NCI-H146 (cell line): ENCODE results near the gene TMEM121B.
A peak's percentile ranks its signal among the peaks of the same experiment; 100 is the strongest.

Source experiments
- DNase-seq: peaks from one replicate; lab custom pipeline; 2025; lab: John Stamatoyannopoulos, UW

TMEM121B gene

DNA sequence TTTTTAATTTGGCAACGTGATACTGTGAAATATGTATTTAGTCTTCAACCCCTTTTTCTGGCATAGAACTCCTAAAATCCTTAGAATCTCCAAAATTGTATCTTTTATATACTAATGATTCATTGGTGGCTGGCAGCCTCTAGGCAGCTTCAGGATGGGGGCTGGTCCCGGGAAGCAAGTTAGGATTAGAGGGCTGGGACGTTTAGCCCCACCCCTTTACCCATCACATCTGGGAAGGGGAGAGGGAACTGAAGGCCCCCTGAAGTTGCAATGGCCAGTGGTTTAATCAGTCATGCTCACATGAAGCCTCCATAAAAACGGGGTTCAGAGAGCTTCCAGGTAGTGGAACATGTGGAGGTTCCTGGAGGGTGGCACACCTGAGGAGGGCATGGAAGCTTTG lies 29.3 kb downstream of the TMEM121B start:
- DNase-seq: no peak

DNA sequence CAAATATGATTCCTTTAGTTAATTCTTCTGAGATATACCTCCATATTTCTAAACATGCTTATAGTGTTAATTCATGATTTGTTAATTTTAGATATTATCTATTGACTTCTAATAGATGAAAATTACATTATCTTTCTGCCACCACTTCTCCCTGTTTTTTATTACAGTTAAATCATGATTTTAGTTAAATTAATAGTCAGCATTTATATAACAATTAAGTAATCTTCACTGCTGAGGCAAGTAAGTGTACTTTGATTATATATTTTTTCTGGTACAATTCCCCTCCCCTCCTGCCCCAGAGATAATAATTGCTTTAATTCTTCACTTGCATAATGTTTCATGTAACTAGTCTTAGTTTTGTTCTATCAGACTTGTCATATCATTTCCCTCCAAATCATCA lies 30.6 kb downstream of the TMEM121B start:
- no peak for DNase-seq

GRCh38 chr22:17087498-17088131 lies 33.5 kb downstream of the TMEM121B start:
- DNase-seq: no peak

GRCh38 chr22:17086788-17087497 lies 34.2 kb downstream of the TMEM121B start:
- no peak for DNase-seq

DNA sequence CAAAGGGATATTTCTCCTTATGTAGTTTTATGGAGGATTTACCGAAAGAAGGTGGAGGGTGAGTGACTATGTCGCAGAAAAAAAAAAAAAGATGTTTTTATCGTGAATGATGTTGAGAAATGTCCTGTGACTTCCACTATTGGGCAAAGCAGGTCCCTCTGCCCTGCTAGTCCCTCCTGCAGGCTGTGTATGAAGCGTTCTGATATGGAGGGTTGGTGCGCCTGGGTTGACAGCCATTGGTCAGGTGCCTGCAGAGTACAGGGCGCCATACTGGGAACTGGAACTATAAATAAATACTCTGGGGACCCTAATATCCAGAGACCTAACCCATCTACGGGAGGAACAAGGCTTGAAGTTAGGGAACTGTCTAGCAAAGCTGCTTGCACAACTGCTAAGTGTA lies 34.9 kb downstream of the TMEM121B start:
- DNase-seq: no peak

- DNase-seq: peak; percentile 19
These were observed 35.6 kb downstream of the TMEM121B start for GRCh38 chr22:17085277-17086181.

- DNase-seq: peak; percentile 88
These were observed 36.4 kb downstream of the TMEM121B start, which contains the start of gene IL17RA for GRCh38 chr22:17084554-17085276. Gene IL17RA (plus strand): TSS chr22:17085000. CDS start chr22:17085092, 92 bp downstream.

DNA sequence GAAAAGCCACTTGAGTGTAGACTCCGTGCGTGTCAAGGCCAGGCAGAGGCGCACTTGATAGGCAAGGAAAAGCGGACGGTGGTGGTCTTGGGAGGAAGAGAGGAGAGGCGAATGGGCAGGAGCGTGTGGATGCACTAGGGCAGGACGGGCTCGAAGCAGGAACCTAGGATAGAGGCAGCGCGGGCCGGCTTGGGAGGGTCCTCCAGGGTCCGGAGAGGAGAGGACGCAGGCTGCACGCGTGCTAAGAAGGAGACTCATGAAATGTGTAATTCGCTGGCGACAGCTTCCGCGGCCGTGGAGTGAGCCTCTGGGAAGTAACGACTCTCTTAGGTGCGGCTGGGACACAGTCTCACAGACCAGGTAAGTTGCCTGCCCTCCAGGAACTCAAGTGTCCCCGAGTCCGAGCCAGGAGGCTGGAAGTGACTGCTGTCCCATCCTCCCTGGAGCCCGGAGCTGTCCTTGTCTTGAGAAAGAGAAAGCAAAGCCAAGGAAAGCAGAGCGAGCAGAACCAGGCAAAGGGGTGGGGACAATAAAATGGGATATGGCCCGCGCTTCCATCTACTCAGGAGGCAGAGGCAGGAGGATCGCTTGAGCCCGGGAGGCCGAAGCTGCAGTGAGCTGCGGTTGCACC lies 37.2 kb downstream of the TMEM121B start:
- DNase-seq: no peak

- no peak for DNase-seq
These were observed 37.9 kb downstream of the TMEM121B start for GRCh38 chr22:17083255-17083654.

GRCh38 chr22:17079572-17079971 lies 41.6 kb downstream of the TMEM121B start:
- no peak for DNase-seq

DNA sequence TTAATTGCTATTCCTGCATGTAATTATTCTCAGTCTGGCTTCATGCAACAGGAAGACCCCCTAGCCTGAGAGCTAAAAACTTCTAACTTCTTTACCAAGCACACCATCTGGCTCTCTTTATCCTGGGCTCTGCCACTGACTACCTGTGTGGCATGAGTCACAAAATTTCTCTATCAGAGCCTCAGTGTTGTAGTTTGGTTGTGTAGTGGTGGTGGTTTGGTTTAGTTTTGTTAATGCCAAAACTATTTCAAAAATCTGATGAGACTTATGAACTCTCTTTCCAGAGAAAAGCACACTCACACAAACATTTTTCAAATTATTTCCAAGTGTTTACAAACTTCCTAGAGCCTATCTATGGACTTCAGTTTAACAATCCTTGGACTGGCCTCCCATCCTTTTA lies 43.9 kb downstream of the TMEM121B start:
- DNase-seq: no peak

GRCh38 chr22:17074648-17075002 lies 46.5 kb downstream of the TMEM121B start:
- DNase-seq: no peak

GRCh38 chr22:17072877-17073276 lies 48.3 kb downstream of the TMEM121B start:
- no peak for DNase-seq
